GM23338 (cell line): ENCODE results near the gene CLDN15. TPM values are rescaled to one million over a fixed set of nuclear protein-coding genes. Genes with fewer than 3 reads are reported as not detected.

Experiments used
- EZH2 ChIP-seq: fragments of 200-600 bp; sonication (generic); IDR thresholded peaks from one replicate; pipeline ENCODE4 v1.8.0; 2017; ENCODE audit warnings: antibody characterized with exemption, mild to moderate bottlenecking, low read depth; ENCODE audit not compliant: unreplicated experiment
- JUNB ChIP-seq: IDR thresholded peaks from one replicate; pipeline ENCODE4 v1.6.1; 2016; ENCODE audit warnings: antibody characterized with exemption; ENCODE audit not compliant: unreplicated experiment
- NANOG ChIP-seq: IDR thresholded peaks from 2 replicates; pipeline ENCODE4 v1.6.1; 2016; ENCODE audit warnings: antibody characterized with exemption, borderline replicate concordance
- POLR2AphosphoS5 ChIP-seq: IDR thresholded peaks from 2 replicates; pipeline ENCODE4 v1.6.1; 2016; ENCODE audit warnings: antibody characterized with exemption, low read depth
- STAT1 ChIP-seq: IDR thresholded peaks from one replicate; pipeline ENCODE4 v1.6.1; 2016; ENCODE audit warnings: antibody characterized with exemption; ENCODE audit not compliant: unreplicated experiment
- ZNF114 ChIP-seq: fragments of 250-450 bp; sonication (Bioruptor Pico); IDR thresholded peaks from 2 replicates; pipeline ENCODE4 v1.5.0; 2020; ENCODE audit warnings: mild to moderate bottlenecking, moderate library complexity
- ZNF331 ChIP-seq: fragments of 250-450 bp; sonication (Bioruptor Pico); IDR thresholded peaks from 2 replicates; pipeline ENCODE4 v1.5.0; 2020; ENCODE audit warnings: low read depth, mild to moderate bottlenecking, moderate library complexity
- polyA plus RNA-seq: library from polyadenylated mRNA; unstranded; fragments of >200 nt; fragmentation: Nextera tagmentation; extraction: Ambion mirVana; gene quantifications from 2 replicates; pipeline ENCODE4 v1.2.1, GENCODE V29; 2016
- total RNA-seq: library from RNA; depleted of rRNA; stranded (reverse); fragments of >200 nt; shearing (Covaris generic); gene quantifications from 2 replicates; pipeline ENCODE4 v1.2.3, GENCODE V29; 2014
- TF ChIP-seq, protein P1 (sequence below): fragments of 250-450 bp; sonication (Bioruptor Pico); IDR thresholded peaks from 2 replicates; pipeline ENCODE4 v1.5.0; 2020; ENCODE audit warnings: mild to moderate bottlenecking, moderate library complexity
- TF ChIP-seq, protein P2 (sequence below), 2 experiments: fragments of 200-600 bp in 1 of 2; sonication (generic) in 1 of 2; conservative IDR thresholded peaks; 2 replicates each; pipeline versions ENCODE4 v1.5.1 to v1.6.1; 2016 to 2017; ENCODE audit warnings: antibody characterized with exemption in 2 of 2, low read depth in 2 of 2, mild to moderate bottlenecking in 2 of 2, moderate library complexity in 1 of 2

CLDN15 gene
- total and polyA plus RNA-seq, 2 experiments from 2014 or later, result 3.6 to 4.1 TPM

DNA sequence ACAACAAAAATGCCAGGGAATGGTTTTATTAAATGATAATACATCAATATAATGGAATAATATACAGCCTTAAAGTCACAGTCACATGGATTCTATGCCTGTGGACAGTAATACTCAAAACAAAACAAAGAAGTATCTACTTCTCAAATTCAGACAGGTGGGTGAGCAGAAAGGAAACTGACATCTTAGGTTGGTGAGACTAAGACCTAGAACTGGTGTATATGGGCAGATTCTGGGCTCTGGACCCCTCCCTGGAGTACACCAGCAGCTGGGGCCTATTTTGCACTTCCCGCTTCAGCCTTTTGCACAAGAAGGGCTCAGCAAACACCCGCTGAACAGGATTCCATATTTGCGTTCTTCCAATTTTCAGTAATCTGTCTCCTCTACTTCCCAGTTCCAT is 12.7 kb upstream of the CLDN15 start (continued):
- TF ChIP-seq, protein P1, sequence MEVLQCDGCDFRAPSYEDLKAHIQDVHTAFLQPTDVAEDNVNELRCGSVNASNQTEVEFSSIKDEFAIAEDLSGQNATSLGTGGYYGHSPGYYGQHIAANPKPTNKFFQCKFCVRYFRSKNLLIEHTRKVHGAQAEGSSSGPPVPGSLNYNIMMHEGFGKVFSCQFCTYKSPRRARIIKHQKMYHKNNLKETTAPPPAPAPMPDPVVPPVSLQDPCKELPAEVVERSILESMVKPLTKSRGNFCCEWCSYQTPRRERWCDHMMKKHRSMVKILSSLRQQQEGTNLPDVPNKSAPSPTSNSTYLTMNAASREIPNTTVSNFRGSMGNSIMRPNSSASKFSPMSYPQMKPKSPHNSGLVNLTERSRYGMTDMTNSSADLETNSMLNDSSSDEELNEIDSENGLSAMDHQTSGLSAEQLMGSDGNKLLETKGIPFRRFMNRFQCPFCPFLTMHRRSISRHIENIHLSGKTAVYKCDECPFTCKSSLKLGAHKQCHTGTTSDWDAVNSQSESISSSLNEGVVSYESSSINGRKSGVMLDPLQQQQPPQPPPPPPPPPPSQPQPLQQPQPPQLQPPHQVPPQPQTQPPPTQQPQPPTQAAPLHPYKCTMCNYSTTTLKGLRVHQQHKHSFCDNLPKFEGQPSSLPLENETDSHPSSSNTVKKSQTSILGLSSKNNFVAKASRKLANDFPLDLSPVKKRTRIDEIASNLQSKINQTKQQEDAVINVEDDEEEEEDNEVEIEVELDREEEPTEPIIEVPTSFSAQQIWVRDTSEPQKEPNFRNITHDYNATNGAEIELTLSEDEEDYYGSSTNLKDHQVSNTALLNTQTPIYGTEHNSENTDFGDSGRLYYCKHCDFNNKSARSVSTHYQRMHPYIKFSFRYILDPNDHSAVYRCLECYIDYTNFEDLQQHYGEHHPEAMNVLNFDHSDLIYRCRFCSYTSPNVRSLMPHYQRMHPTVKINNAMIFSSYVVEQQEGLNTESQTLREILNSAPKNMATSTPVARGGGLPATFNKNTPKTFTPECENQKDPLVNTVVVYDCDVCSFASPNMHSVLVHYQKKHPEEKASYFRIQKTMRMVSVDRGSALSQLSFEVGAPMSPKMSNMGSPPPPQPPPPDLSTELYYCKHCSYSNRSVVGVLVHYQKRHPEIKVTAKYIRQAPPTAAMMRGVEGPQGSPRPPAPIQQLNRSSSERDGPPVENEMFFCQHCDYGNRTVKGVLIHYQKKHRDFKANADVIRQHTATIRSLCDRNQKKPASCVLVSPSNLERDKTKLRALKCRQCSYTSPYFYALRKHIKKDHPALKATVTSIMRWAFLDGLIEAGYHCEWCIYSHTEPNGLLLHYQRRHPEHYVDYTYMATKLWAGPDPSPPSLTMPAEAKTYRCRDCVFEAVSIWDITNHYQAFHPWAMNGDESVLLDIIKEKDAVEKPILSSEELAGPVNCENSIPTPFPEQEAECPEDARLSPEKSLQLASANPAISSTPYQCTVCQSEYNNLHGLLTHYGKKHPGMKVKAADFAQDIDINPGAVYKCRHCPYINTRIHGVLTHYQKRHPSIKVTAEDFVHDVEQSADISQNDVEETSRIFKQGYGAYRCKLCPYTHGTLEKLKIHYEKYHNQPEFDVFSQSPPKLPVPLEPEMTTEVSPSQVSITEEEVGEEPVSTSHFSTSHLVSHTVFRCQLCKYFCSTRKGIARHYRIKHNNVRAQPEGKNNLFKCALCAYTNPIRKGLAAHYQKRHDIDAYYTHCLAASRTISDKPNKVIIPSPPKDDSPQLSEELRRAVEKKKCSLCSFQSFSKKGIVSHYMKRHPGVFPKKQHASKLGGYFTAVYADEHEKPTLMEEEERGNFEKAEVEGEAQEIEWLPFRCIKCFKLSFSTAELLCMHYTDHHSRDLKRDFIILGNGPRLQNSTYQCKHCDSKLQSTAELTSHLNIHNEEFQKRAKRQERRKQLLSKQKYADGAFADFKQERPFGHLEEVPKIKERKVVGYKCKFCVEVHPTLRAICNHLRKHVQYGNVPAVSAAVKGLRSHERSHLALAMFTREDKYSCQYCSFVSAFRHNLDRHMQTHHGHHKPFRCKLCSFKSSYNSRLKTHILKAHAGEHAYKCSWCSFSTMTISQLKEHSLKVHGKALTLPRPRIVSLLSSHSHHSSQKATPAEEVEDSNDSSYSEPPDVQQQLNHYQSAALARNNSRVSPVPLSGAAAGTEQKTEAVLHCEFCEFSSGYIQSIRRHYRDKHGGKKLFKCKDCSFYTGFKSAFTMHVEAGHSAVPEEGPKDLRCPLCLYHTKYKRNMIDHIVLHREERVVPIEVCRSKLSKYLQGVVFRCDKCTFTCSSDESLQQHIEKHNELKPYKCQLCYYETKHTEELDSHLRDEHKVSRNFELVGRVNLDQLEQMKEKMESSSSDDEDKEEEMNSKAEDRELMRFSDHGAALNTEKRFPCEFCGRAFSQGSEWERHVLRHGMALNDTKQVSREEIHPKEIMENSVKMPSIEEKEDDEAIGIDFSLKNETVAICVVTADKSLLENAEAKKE (CRISPR knock-in tag), result no peak
- TF ChIP-seq JUNB, result no peak
- TF ChIP-seq, protein P2, sequence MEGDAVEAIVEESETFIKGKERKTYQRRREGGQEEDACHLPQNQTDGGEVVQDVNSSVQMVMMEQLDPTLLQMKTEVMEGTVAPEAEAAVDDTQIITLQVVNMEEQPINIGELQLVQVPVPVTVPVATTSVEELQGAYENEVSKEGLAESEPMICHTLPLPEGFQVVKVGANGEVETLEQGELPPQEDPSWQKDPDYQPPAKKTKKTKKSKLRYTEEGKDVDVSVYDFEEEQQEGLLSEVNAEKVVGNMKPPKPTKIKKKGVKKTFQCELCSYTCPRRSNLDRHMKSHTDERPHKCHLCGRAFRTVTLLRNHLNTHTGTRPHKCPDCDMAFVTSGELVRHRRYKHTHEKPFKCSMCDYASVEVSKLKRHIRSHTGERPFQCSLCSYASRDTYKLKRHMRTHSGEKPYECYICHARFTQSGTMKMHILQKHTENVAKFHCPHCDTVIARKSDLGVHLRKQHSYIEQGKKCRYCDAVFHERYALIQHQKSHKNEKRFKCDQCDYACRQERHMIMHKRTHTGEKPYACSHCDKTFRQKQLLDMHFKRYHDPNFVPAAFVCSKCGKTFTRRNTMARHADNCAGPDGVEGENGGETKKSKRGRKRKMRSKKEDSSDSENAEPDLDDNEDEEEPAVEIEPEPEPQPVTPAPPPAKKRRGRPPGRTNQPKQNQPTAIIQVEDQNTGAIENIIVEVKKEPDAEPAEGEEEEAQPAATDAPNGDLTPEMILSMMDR (conservative IDR thresholded peaks at IDR 0.05; ENCODE audit: low read depth in 2 of 2), result no peak
- no peak for TF ChIP-seq STAT1
- TF ChIP-seq EZH2, result no peak
- TF ChIP-seq NANOG, result no peak
- no peak for TF ChIP-seq ZNF114 (CRISPR knock-in tag)
- TF ChIP-seq POLR2AphosphoS5, result no peak
- no peak for TF ChIP-seq ZNF331 (CRISPR knock-in tag)
